Fibroblast of pulmonary artery (primary cell): Measurements from ENCODE around the gene CRELD2.

ENCODE experiments used
- DNase-seq: peaks from one replicate; pipeline ENCODE4 v3.0.0-alpha.2; 2010; ENCODE audit warnings: low read depth
- H3K4me3 ChIP-seq: replicated peaks from 2 replicates; pipeline ENCODE4 v1.5.1; 2011; ENCODE audit warnings: low read depth, mild to moderate bottlenecking, control low read depth, low read length, moderate library complexity
- CTCF ChIP-seq: IDR thresholded peaks from 2 replicates; pipeline ENCODE4 v1.5.1; 2011; ENCODE audit warnings: mild to moderate bottlenecking, control low read depth, low read length, inconsistent platforms; ENCODE audit errors: missing control alignments

The CRELD2 gene

GRCh38 chr22:49911881-49912625, 6.4 kb upstream of the CRELD2 start:
- no peak for DNase-seq
- H3K4me3 ChIP-seq = no peak overlapping the region
- TF ChIP-seq CTCF = no peak

DNA sequence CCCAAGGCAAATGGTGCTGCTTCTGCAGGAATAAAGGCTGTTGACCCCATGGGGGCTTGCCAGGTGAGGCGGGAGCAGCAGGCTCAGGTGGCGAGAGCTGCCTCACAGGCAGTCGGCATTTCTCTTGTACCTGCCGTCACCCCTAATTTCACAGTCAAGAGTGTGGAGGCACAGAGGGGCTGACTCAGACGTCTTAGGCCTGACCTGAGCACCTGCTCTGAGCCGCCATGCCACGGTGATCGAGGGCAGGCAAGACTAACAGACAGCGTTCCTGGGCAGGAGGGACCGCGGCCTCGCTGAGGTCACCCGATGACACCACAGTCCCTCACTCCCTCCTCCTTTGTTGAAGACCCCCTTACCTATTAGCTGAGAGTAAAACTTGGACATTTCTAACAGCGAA, 5.4 kb upstream of the CRELD2 start:
- no peak for TF ChIP-seq CTCF
- no peak for DNase-seq
- no peak overlapping the region for H3K4me3 ChIP-seq

DNA sequence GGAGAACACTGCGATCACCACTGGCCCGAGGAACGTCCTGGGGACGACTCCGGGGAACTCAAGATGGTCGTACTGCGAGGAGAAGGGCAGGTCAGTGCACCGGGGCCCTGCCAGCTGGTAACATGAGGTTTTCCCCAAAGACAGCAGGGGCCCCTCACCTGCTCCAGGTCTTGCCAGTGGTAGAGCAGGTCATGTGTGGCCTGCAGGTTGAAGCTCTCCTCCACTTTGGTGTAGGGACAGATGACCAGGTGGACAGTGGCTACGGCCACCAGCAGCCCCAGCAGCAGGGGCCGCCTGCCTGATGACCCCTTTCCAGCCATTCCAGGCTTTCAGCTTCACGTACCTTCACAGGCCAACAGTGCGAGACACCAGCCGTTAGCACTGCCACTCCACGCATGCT, 5.0 kb upstream of the CRELD2 start:
- no peak for DNase-seq
- TF ChIP-seq CTCF = no peak
- H3K4me3 ChIP-seq = no peak overlapping the region

DNA sequence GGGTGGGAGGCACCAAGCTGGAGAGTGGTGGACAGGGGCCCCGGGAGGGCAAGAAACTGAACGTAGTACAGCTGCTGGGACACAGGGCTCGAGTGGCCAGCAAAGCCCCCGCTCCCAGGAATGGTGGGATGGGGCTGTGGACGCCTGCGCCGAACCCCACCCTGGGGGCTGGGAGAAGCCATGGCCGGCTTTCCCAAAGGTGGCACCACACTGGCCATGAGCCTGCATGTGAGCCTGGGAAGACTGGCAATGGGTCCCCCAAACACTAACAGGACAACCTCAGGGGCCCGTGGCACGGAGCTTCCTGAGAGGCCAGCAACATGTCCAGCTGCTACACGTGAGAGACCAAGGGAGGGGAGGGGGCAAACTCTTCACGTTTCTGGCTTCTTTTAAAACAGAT, 4.2 kb upstream of the CRELD2 start:
- H3K4me3 ChIP-seq = no peak overlapping the region
- no peak for DNase-seq
- TF ChIP-seq CTCF = no peak

DNA sequence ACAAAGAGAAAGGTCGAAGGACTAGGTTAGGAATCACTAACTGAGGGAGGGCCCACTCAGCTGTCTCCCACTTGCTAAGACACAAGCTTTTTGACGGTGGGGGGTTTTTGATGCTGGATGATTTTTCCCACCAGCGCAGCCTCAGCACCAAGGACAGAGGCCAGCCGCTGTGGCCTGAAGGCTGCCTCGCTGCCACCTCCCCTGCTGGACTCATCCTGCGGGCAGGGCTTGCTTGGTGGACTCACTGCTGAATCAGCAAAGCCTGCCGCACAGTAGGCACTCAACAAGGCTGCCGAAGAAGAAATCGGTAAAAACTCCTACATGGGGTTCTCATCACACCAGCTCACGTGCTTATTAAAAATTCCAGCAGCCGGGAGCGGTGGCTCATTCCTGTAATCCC, 2.8 kb upstream of the CRELD2 start:
- no peak overlapping the region for H3K4me3 ChIP-seq
- TF ChIP-seq CTCF = no peak
- no peak for DNase-seq

DNA sequence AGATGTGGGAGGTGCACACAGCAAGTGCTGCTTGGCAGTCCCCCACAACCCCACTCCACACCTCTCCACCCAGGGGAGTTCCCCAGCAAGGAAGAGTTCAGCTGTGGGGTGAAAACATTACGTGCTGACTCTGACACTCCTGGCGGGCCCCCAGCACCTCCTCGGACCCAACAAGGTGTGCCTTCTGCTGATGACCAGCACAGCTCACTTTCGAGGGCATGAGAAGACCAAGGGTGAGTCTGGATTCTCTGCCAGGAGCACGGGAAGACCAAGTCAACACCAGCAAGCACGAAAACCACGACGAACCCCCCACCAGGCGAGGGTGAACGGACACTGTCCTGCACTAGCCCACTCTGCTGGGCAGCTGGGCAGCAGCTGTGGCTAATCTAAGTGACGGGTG, 1.6 kb upstream of the CRELD2 start:
- DNase-seq = no peak
- no peak overlapping the region for H3K4me3 ChIP-seq
- TF ChIP-seq CTCF = no peak
